Activated naive CD4-positive, alpha-beta T cell treated with anti-CD3 and anti-CD28 coated beads, Interleukin-2, amount 10 ng/mL, durations not matched to agents 7 days and 5 days (primary cell): ENCODE data around the gene RUFY4.

Source experiments
- CTCF ChIA-PET: fragments of 350-600 bp; sonication (Branson Sonifier 250); formaldehyde crosslinking; loops from one replicate; lab custom pipeline; 2021; ENCODE audit warnings: antibody characterized with exemption; lab: Charles Lee
- DNase-seq: peaks from one replicate; pipeline ENCODE4 v3.0.0-alpha.2; 2020
- H3K27ac Mint-ChIP-seq: one replicate; pipeline ENCODE4 v1.8.0; 2021; ENCODE audit warnings: mild to moderate bottlenecking, moderate library complexity, mixed read lengths
- H3K27me3 Mint-ChIP-seq: one replicate; pipeline ENCODE4 v1.8.0; 2021; ENCODE audit warnings: mild to moderate bottlenecking, mixed read lengths
- H3K36me3 Mint-ChIP-seq: one replicate; pipeline ENCODE4 v1.8.0; 2021; ENCODE audit warnings: mixed read lengths
- H3K4me1 Mint-ChIP-seq: one replicate; pipeline ENCODE4 v1.8.0; 2021; ENCODE audit warnings: mixed read lengths
- H3K4me3 Mint-ChIP-seq: one replicate; pipeline ENCODE4 v1.8.0; 2021; ENCODE audit warnings: mild to moderate bottlenecking, moderate library complexity, mixed read lengths
- H3K9me3 Mint-ChIP-seq: one replicate; pipeline ENCODE4 v1.8.0; 2021; ENCODE audit warnings: mixed read lengths

Gene RUFY4

GRCh38 chr2:218060950-218061660 is 7.9 kb upstream of the RUFY4 start:
- no peaks in the 10 kb centered on the region for H3K36me3 Mint-ChIP-seq
- H3K27me3 Mint-ChIP-seq, result peaks cover 32% of the 10 kb centered on the region
- no peaks in the 10 kb centered on the region for H3K4me1 Mint-ChIP-seq
- no peak overlapping the region for H3K27ac Mint-ChIP-seq
- no peak for DNase-seq
- H3K9me3 Mint-ChIP-seq, result no peaks in the 10 kb centered on the region
- CTCF ChIA-PET, result interaction anchor here (1.2 to 2.2 kb wide), 2 partner anchors 7 to 174 kb away, joined by 3 to 6 read pairs; partner anchors contain the start of gene RUFY4
- H3K4me3 Mint-ChIP-seq, result no peak overlapping the region

- peaks cover 3% of the 10 kb centered on the region for H3K4me1 Mint-ChIP-seq
- no peaks in the 10 kb centered on the region for H3K9me3 Mint-ChIP-seq
- no peak overlapping the region for H3K4me3 Mint-ChIP-seq
- peaks cover 37% of the 10 kb centered on the region for H3K27me3 Mint-ChIP-seq
- H3K27ac Mint-ChIP-seq, result no peak overlapping the region
- no peaks in the 10 kb centered on the region for H3K36me3 Mint-ChIP-seq
- CTCF ChIA-PET, result interaction anchor here (1.4 kb wide), 1 partner anchor 70 kb away, joined by 4 read pairs; no protein-coding TSS in a partner anchor
- DNase-seq, result no peak
Measured at GRCh38 chr2:218063486-218063885, 5.6 kb upstream of the RUFY4 start.

- peaks cover 7% of the 10 kb centered on the region for H3K4me1 Mint-ChIP-seq
- CTCF ChIA-PET, result interaction anchor here (0.7 to 1.4 kb wide), 2 partner anchors 12 to 70 kb away, joined by 4 read pairs; no protein-coding TSS in a partner anchor
- H3K9me3 Mint-ChIP-seq, result no peaks in the 10 kb centered on the region
- no peak overlapping the region for H3K27ac Mint-ChIP-seq
- no peaks in the 10 kb centered on the region for H3K36me3 Mint-ChIP-seq
- H3K27me3 Mint-ChIP-seq, result peaks cover 38% of the 10 kb centered on the region
- no peak overlapping the region for H3K4me3 Mint-ChIP-seq
- no peak for DNase-seq
Measured at GRCh38 chr2:218063896-218064295, 5.2 kb upstream of the RUFY4 start.

- Mint-ChIP-seq H3K4me1 (peaks cover 12% of the 10 kb centered on the region), H3K27me3 (peaks cover 37% of the 10 kb centered on the region), H3K36me3 (no peaks in the 10 kb centered on the region), H3K9me3 (no peaks in the 10 kb centered on the region), H3K27ac (no peak overlapping the region), H3K4me3 (no peak overlapping the region)
- DNase-seq, result no peak
- CTCF ChIA-PET, result interaction anchor here (1.5 to 13.6 kb wide), 3 partner anchors 15 to 277 kb away, joined by 3 to 141 read pairs (median 25); no protein-coding TSS in a partner anchor
Measured at GRCh38 chr2:218065239-218066006, 3.6 kb upstream of the RUFY4 start.

GRCh38 chr2:218066926-218067515 is 2.0 kb upstream of the RUFY4 start:
- Mint-ChIP-seq H3K27me3 (peaks cover 37% of the 10 kb centered on the region), H3K4me1 (peaks cover 12% of the 10 kb centered on the region), H3K9me3 (no peaks in the 10 kb centered on the region), H3K4me3 (no peak overlapping the region), H3K36me3 (no peaks in the 10 kb centered on the region), H3K27ac (no peak overlapping the region)
- no peak for DNase-seq
- CTCF ChIA-PET, result interaction anchor here (0.8 to 13.6 kb wide), 6 partner anchors 14 to 278 kb away, joined by 3 to 141 read pairs (median 4); no protein-coding TSS in a partner anchor

- DNase-seq, result no peak
- Mint-ChIP-seq H3K27me3 (peaks cover 41% of the 10 kb centered on the region), H3K4me3 (no peak overlapping the region), H3K9me3 (no peaks in the 10 kb centered on the region), H3K4me1 (peaks cover 12% of the 10 kb centered on the region), H3K27ac (no peak overlapping the region), H3K36me3 (no peaks in the 10 kb centered on the region)
- CTCF ChIA-PET, result interaction anchor here (0.8 to 13.6 kb wide), 7 partner anchors 8 to 279 kb away, joined by 3 to 141 read pairs (median 5); no protein-coding TSS in a partner anchor
Measured at GRCh38 chr2:218067523-218067922, 1.5 kb upstream of the RUFY4 start.

- H3K4me1 Mint-ChIP-seq, result peaks cover 12% of the 10 kb centered on the region
- peaks cover 41% of the 10 kb centered on the region for H3K27me3 Mint-ChIP-seq
- no peaks in the 10 kb centered on the region for H3K36me3 Mint-ChIP-seq
- H3K4me3 Mint-ChIP-seq, result peak overlapping the region; percentile 24
- no peak overlapping the region for H3K27ac Mint-ChIP-seq
- no peak for DNase-seq
- no peaks in the 10 kb centered on the region for H3K9me3 Mint-ChIP-seq
- CTCF ChIA-PET, result interaction anchor here (1.3 to 13.6 kb wide), 9 partner anchors 9 to 281 kb away, joined by 4 to 141 read pairs (median 6); no protein-coding TSS in a partner anchor
Measured at GRCh38 chr2:218069606-218070300, 700 bp downstream of the RUFY4 start.

GRCh38 chr2:218070587-218070986 is 1.5 kb downstream of the RUFY4 start:
- CTCF ChIA-PET, result interaction anchor here (1.4 to 13.6 kb wide), 4 partner anchors 11 to 282 kb away, joined by 4 to 141 read pairs (median 16); no protein-coding TSS in a partner anchor
- peaks cover 42% of the 10 kb centered on the region for H3K27me3 Mint-ChIP-seq
- peaks cover 12% of the 10 kb centered on the region for H3K4me1 Mint-ChIP-seq
- no peaks in the 10 kb centered on the region for H3K9me3 Mint-ChIP-seq
- H3K36me3 Mint-ChIP-seq, result no peaks in the 10 kb centered on the region
- no peak for DNase-seq
- no peak overlapping the region for H3K4me3 Mint-ChIP-seq
- no peak overlapping the region for H3K27ac Mint-ChIP-seq

GRCh38 chr2:218071218-218071937 is 2.3 kb downstream of the RUFY4 start:
- no peak overlapping the region for H3K4me3 Mint-ChIP-seq
- H3K27ac Mint-ChIP-seq, result no peak overlapping the region
- no peaks in the 10 kb centered on the region for H3K9me3 Mint-ChIP-seq
- peaks cover 37% of the 10 kb centered on the region for H3K27me3 Mint-ChIP-seq
- DNase-seq, result no peak
- CTCF ChIA-PET, result interaction anchor here (1.0 to 13.6 kb wide), 5 partner anchors 10 to 283 kb away, joined by 4 to 141 read pairs (median 4); no protein-coding TSS in a partner anchor
- H3K36me3 Mint-ChIP-seq, result no peaks in the 10 kb centered on the region
- peaks cover 12% of the 10 kb centered on the region for H3K4me1 Mint-ChIP-seq

GRCh38 chr2:218072002-218072401 is 2.9 kb downstream of the RUFY4 start:
- Mint-ChIP-seq H3K4me1 (peaks cover 9% of the 10 kb centered on the region), H3K4me3 (no peak overlapping the region), H3K27me3 (peaks cover 35% of the 10 kb centered on the region), H3K9me3 (no peaks in the 10 kb centered on the region), H3K36me3 (no peaks in the 10 kb centered on the region), H3K27ac (no peak overlapping the region)
- DNase-seq, result no peak
- CTCF ChIA-PET, result interaction anchor here (1.0 to 13.6 kb wide), 3 partner anchors 38 to 283 kb away, joined by 4 to 141 read pairs (median 4); no protein-coding TSS in a partner anchor

- Mint-ChIP-seq H3K9me3 (no peaks in the 10 kb centered on the region), H3K27me3 (peaks cover 30% of the 10 kb centered on the region), H3K4me3 (no peak overlapping the region), H3K4me1 (peaks cover 8% of the 10 kb centered on the region), H3K36me3 (no peaks in the 10 kb centered on the region), H3K27ac (no peak overlapping the region)
- CTCF ChIA-PET, result interaction anchor here (1.0 to 13.6 kb wide), 3 partner anchors 38 to 284 kb away, joined by 4 to 141 read pairs (median 4); no protein-coding TSS in a partner anchor
- no peak for DNase-seq
Measured at GRCh38 chr2:218072478-218073024, 3.5 kb downstream of the RUFY4 start.

- Mint-ChIP-seq H3K27me3 (peaks cover 24% of the 10 kb centered on the region), H3K4me3 (no peak overlapping the region), H3K4me1 (peaks cover 8% of the 10 kb centered on the region), H3K9me3 (no peaks in the 10 kb centered on the region), H3K36me3 (no peaks in the 10 kb centered on the region), H3K27ac (no peak overlapping the region)
- CTCF ChIA-PET, result interaction anchor here (1.0 to 13.6 kb wide), 3 partner anchors 9 to 285 kb away, joined by 3 to 141 read pairs (median 3); no protein-coding TSS in a partner anchor
- DNase-seq, result no peak
Measured at GRCh38 chr2:218073185-218073584, 4.1 kb downstream of the RUFY4 start.
